Stimulated activated CD4-positive, alpha-beta T cell treated with anti-CD3 and anti-CD28 coated beads, Interleukin-4, amount 100 ng/mL, for 24 hours (primary cell): Measurements from ENCODE around the gene LNPEP.
"Not testable (repeated sequence)": the region's sequence is repeated elsewhere in the genome, so short reads cannot be mapped to it uniquely, and the experiment has no call there.

ENCODE experiments used
- DNase-seq: peaks from one replicate; pipeline ENCODE4 v3.0.0-alpha.2; 2020

Gene LNPEP

DNA sequence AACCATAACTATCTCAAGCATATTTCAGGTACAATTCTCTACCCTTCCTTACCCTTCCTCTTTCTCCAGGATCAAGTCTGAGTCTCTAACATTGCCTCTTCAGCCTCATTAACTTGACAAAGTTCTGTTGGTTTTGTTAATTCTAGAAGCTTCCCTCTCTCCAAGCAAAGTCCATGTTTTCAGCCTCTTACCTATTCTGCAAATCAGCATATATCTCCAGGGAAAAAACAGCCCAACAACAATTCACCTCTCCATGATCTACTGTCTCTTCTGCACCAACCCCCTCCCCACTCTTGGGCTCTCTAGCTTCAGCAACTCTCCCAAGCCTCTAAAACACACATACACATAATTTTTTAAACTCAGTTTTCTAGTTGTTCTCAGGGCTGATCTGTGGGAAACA lies 134.4 kb downstream of the LNPEP start:
- no peak for DNase-seq

DNA sequence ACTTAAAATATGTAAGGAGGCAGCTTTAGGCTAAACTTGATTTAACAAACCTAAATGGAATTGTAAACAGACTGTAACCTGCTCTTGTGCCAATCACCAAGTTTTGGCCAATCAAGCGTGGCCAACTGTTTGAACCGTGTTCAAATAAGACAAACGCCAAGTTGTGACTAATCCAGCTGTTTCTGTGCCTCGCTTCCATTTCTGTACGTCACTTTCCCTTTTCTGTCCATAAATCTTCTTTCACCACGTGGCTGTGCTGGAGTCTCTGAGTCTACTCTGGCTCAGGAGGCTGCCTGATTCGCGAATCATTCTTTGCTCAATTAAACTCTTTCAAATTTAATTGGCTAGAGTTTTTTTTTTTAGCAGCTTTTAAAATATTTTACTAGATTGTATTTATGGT lies 135.2 kb downstream of the LNPEP start:
- DNase-seq: no peak

- DNase-seq: no peak
Observed at GRCh38 chr5:97071993-97072392, 136.1 kb downstream of the LNPEP start.

DNA sequence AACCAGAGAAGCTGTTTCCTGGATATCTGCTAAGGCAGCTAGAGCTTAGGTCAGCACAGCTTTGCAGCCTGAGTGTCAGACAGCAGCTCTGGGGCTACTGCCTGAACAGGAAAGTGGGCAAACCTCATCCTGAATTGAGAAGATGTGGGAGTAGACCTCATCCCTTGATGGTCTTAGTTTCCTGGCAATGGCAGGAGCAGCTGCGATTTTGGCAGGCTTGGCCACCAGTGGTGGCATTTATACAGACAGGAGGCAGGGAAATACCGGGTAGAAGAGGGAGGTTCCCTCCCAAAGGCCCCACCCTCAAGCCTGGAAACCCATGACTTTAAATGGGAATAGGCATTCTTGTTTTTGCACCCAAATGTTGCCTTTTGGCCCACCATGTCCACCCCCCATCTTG lies 136.8 kb downstream of the LNPEP start:
- no peak for DNase-seq

DNA sequence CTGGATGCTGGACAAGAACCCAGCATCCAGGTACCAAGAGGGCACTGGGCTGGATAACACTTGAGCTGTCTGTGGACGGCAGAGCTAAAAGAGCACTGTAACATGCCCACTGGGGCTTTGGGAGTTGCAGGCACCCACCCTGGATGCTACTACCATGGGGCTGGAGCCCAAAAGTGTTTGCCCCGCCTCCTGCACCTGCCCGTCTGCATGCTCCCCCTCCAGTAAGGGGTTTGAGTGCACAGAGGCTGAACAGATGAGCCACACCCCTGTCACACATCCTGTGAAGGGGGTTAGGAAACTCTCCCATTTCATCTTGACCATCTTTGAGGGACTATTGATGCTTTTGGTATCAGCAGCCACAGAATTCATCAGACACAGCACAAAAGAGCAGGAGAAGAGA lies 137.5 kb downstream of the LNPEP start:
- DNase-seq: no peak

GRCh38 chr5:97074859-97075489 lies 139.1 kb downstream of the LNPEP start:
- no peak for DNase-seq

DNA sequence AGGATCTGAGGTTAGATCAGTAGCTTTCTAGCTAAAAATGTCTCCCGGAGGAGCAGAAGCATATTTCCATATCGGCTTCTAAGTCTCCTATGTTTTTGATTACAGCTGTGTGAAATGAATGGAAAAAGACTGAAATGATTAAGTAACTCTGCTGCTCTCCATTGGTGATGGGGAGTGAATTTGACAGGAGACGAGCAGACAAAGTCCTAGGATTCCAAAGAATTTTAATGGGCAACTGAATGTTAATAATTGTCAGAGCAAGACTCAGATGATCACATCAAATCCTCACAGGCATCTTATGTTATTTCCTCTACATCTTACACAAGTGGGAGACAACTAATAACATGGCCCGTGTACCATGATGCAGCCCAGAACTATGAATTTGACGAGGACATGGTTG lies 139.8 kb downstream of the LNPEP start:
- no peak for DNase-seq

DNA sequence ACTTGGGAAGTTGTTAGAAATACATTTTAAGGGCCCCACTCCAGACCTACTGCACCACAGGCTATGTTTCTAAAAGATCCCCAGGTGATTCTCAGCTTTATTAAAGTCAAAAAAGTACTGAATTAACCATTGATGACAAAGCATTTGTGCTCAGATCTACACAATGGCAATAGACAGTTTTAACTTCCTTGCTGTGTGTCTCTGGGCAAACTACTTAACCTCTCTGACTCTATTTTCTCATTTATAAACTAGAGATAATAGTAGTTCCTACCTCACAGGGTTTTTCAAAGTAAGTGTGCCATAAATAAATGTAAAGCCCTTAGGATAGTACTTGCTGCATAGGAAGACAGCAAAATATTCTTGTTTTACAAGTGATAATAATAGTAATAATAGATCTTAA lies 140.2 kb downstream of the LNPEP start:
- DNase-seq: no peak

DNA sequence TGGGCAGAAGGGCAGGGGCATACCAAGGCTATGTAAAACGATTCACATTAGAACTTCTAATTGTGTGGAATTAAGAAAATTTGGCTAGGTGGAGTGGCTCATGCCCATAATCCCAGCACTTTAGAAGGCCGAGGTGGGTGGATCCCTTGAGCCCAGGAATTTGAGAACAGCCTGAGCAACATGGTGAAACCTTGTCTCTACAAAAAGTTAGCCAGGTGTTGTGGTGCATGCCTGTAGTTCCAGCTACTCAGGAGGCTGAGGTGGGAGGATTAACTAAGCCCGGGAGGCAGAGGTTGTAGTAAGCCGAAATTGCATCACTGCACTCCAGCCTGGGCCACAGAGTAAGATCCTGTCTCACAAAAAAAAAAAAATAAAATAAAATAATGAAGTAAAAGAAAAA lies 141.4 kb downstream of the LNPEP start:
- no peak for DNase-seq

DNA sequence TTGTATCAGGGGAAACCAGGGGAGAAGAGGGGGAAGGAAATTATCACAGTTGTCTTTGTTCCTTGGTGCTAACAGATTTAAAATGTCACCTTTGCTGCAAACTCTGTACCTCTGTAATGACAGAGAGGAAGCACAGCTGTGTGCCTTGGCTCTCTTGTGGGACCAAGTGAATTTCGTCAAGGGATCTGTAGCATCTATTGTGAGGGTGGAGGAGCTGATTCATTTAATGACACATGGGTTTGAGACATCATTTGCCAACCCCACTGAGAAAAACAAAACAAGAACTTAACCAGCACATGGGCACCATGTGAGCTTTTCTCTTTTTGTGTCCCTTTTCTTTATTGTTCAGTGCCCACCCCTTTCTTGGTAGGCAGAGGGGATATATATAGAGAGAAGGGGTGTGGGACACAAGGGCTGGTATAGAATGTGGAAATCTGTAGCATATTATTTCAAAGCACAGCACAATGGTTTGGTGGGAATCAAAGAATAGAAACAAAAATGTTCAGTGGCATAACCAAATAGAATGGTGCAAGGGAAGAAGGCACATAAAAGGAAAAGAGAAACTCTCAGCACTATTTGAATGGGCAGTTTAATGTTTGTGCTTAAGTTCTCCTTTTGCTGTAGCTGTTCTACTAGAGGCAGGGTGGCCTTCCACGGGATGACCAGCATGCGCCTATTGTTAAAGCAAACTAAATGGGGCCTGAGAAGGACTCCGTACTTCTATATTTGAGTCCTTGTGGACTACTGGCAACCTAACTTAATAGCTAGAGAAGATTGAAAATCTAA lies 143.3 kb downstream of the LNPEP start:
- no peak for DNase-seq

DNA sequence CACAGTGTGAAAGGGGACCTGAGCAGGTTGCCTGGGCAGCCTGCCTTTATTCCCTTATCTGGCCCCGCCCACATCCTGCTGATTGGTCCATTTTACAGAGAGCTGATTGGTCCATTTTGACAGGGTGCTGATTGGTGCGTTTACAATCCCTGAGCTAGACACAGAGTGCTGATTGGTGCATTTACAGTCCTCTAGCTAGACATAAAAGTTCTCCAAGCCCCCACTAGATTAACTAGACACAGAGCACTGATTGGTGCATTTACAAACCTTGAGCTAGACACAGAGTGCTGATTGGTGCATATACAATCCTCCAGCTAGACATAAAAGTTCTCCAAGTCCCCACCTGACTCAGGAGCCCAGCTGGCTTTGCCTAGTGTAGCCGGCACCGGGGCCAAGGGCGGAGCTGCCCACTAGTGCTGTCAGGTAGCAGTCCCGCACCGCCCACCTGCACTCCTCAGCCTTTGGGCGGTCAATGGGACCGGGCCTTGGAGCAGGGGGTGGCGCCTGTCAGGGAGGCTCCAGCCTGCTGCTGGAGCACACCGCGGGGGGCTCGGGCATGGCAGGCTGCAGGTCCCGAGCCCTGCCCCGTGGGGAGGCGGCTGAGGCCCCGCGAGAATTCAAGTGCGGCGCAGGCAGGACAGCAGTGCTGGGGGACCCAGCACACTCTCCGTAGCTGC lies 149.0 kb downstream of the LNPEP start:
- not testable (repeated sequence) for DNase-seq

DNA sequence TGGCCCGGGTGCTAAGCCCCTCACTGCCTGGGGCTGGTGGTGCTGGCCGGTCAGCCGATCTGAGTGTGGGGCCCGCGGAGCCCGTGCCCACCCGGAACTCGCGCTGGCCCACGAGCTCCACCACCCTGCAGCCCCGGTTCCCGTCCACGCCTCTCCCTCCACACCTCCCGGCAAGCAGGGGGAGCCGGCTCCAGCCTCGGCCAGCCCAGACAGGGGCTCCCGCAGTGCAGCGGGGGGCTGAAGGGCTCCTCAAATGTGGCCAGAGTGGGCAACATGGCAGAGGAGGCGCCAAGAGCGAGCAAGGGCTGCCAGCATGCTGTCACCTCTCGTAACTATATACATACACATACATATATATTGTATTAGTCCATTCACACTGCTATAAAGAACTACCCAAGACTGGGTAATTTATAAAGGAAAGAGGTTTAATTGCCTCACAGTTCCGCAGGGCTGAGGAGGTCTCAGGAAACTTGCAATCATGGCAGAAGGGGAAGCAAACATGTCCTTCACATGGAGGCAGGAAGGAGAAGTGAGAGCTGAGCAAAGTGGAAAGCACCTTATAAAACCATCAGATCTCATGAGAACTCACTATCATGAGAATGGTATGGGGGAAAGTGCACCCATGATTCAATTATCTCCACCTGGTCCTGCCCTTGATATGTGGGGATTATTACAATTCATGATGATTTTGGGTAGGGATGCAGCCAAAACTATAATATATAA lies 149.7 kb downstream of the LNPEP start:
- no peak for DNase-seq
